Measurements from ENCODE around the gene RTN4. TPM values are rescaled to one million over a fixed set of nuclear protein-coding genes. Genes with fewer than 3 reads are reported as not detected.

Gene RTN4
- total RNA-seq, 2 experiments from 2014 or later: 90.3 to 93.9 TPM

GRCh38 chr2:54964271-54964670, 86.0 kb downstream of the RTN4 start:
- no peak for DNase-seq
- H3K27me3 Mint-ChIP-seq (ENCODE audit: low read depth): no peaks in the 10 kb centered on the region
- ChIA-PET POLR2A (no interaction called here), CTCF (no interaction called here)
- H3K27ac Mint-ChIP-seq: no peak overlapping the region
- no peaks in the 10 kb centered on the region for H3K9me3 Mint-ChIP-seq (ENCODE audit: insufficient read depth)
- H3K4me1 Mint-ChIP-seq (ENCODE audit: low read depth): peaks cover 17% of the 10 kb centered on the region
- H3K36me3 Mint-ChIP-seq (ENCODE audit: low read depth): no peaks in the 10 kb centered on the region
- ATAC-seq: no peak
- H3K4me3 Mint-ChIP-seq: no peak overlapping the region

DNA sequence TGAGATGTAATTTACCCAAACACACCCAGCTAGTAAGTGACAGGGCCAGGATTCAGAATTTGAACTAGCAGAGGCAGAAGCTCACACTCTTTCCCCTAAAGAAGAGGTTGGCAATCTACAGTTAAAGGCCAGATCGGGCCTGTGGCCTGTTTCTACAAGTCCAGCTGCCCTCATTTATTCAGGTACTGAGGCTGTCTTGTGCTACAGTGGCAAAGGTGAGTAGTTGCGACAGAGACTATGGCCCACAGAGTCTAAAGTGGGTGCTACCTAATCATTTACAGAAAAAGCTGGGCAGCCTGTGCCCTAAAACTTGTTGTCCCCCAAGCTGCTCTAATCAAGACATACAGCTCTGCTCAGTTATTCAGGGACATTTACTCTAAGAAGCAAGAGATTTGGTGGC, 86.8 kb downstream of the RTN4 start:
- POLR2A ChIA-PET: no interaction called here
- H3K4me3 Mint-ChIP-seq: no peak overlapping the region
- peaks cover 17% of the 10 kb centered on the region for H3K4me1 Mint-ChIP-seq (ENCODE audit: low read depth)
- no peaks in the 10 kb centered on the region for H3K27me3 Mint-ChIP-seq (ENCODE audit: low read depth)
- DNase-seq: no peak
- no peak for ATAC-seq
- CTCF ChIA-PET: interaction anchor here (1.1 kb wide), 1 partner anchor 9 kb away, joined by 3 read pairs; no protein-coding TSS in a partner anchor
- H3K36me3 Mint-ChIP-seq (ENCODE audit: low read depth): no peaks in the 10 kb centered on the region
- no peak overlapping the region for H3K27ac Mint-ChIP-seq
- no peaks in the 10 kb centered on the region for H3K9me3 Mint-ChIP-seq (ENCODE audit: insufficient read depth)

GRCh38 chr2:54962935-54963440, 87.3 kb downstream of the RTN4 start:
- no peak overlapping the region for H3K4me3 Mint-ChIP-seq
- no peaks in the 10 kb centered on the region for H3K27me3 Mint-ChIP-seq (ENCODE audit: low read depth)
- no peak for ATAC-seq
- ChIA-PET CTCF (interaction anchor here (1.1 kb wide), 1 partner anchor 9 kb away, joined by 3 read pairs; no protein-coding TSS in a partner anchor), POLR2A (no interaction called here)
- no peaks in the 10 kb centered on the region for H3K36me3 Mint-ChIP-seq (ENCODE audit: low read depth)
- H3K9me3 Mint-ChIP-seq (ENCODE audit: insufficient read depth): no peaks in the 10 kb centered on the region
- peaks cover 17% of the 10 kb centered on the region for H3K4me1 Mint-ChIP-seq (ENCODE audit: low read depth)
- no peak overlapping the region for H3K27ac Mint-ChIP-seq
- no peak for DNase-seq

DNA sequence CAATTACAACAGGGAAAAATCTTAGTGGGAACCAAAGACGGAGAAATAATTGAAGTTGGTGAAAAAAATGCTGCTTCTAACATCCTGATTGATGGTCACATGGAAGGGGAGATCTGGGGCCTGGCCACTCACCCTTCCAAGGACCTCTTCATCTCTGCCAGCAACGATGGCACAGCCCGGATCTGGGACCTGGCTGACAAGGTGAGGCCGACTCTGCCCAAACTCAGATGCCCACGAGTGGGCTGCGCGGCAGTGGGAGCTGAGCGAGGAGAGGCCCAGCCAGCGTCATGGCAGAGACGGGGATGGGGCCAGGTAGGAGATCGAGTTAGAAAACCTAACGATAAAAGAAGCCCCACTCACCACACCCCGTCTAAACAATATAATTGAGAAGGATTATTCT, 87.7 kb downstream of the RTN4 start:
- ChIA-PET CTCF (interaction anchor here (1.1 kb wide), 1 partner anchor 10 kb away, joined by 3 read pairs; no protein-coding TSS in a partner anchor), POLR2A (no interaction called here)
- no peak for DNase-seq
- no peaks in the 10 kb centered on the region for H3K36me3 Mint-ChIP-seq (ENCODE audit: low read depth)
- no peaks in the 10 kb centered on the region for H3K9me3 Mint-ChIP-seq (ENCODE audit: insufficient read depth)
- ATAC-seq: no peak
- no peak overlapping the region for H3K4me3 Mint-ChIP-seq
- peaks cover 17% of the 10 kb centered on the region for H3K4me1 Mint-ChIP-seq (ENCODE audit: low read depth)
- H3K27ac Mint-ChIP-seq: no peak overlapping the region
- no peaks in the 10 kb centered on the region for H3K27me3 Mint-ChIP-seq (ENCODE audit: low read depth)

DNA sequence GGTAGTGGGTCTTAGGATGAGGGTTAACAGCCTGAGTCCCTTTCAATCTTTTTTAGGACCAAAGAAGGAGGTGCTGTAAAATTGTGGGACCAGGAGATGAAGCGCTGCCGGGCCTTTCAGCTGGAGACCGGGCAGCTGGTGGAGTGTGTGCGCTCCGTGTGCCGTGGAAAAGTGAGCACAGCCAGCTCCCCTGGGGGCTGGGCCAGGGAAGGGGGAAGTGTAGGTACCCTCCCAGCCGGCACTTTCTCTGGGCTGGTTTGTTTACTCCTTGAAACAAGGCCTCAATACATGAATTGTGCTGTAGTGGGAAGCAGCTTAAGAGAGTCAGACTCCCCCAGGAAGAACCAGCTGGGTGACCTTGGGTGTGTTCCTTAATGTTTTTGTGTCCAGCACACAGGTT, 90.1 kb downstream of the RTN4 start:
- no peaks in the 10 kb centered on the region for H3K36me3 Mint-ChIP-seq (ENCODE audit: low read depth)
- ChIA-PET CTCF (interaction anchor here (1.1 kb wide), 1 partner anchor 62 kb away, joined by 3 read pairs; no protein-coding TSS in a partner anchor), POLR2A (no interaction called here)

GRCh38 chr2:54958717-54959371, 91.4 kb downstream of the RTN4 start:
- DNase-seq (peak; percentile 18), ATAC-seq (no peak)
- ChIA-PET CTCF (no interaction called here), POLR2A (no interaction called here)
- no peak overlapping the region for H3K4me3 Mint-ChIP-seq
- no peaks in the 10 kb centered on the region for H3K9me3 Mint-ChIP-seq (ENCODE audit: insufficient read depth)
- H3K27me3 Mint-ChIP-seq (ENCODE audit: low read depth): no peaks in the 10 kb centered on the region
- H3K4me1 Mint-ChIP-seq (ENCODE audit: low read depth): no peaks in the 10 kb centered on the region
- H3K36me3 Mint-ChIP-seq (ENCODE audit: low read depth): no peaks in the 10 kb centered on the region
- H3K27ac Mint-ChIP-seq: no peak overlapping the region

More for the DNA sequence above, 90.1 kb downstream of the RTN4 start:
- ATAC-seq: no peak
- H3K27ac Mint-ChIP-seq: no peak overlapping the region
- peaks cover 5% of the 10 kb centered on the region for H3K4me1 Mint-ChIP-seq (ENCODE audit: low read depth)
- peak; percentile 17 for DNase-seq
- no peaks in the 10 kb centered on the region for H3K9me3 Mint-ChIP-seq (ENCODE audit: insufficient read depth)
- H3K4me3 Mint-ChIP-seq: no peak overlapping the region
- no peaks in the 10 kb centered on the region for H3K27me3 Mint-ChIP-seq (ENCODE audit: low read depth)

- no peaks in the 10 kb centered on the region for H3K36me3 Mint-ChIP-seq (ENCODE audit: low read depth)
- H3K27me3 Mint-ChIP-seq (ENCODE audit: low read depth): no peaks in the 10 kb centered on the region
- H3K4me3 Mint-ChIP-seq: no peak overlapping the region
- ATAC-seq: no peak
- peak; percentile 13 for DNase-seq
- no peak overlapping the region for H3K27ac Mint-ChIP-seq
- ChIA-PET POLR2A (interaction anchor here (0.6 kb wide), 1 partner anchor 188 kb away, joined by 3 read pairs; no protein-coding TSS in a partner anchor), CTCF (interaction anchor here (0.6 to 0.7 kb wide), 2 partner anchors 10 to 211 kb away, joined by 3 read pairs; no protein-coding TSS in a partner anchor)
- no peaks in the 10 kb centered on the region for H3K9me3 Mint-ChIP-seq (ENCODE audit: insufficient read depth)
- H3K4me1 Mint-ChIP-seq (ENCODE audit: low read depth): no peaks in the 10 kb centered on the region
These were observed 92.8 kb downstream of the RTN4 start for GRCh38 chr2:54957321-54957999.

GRCh38 chr2:54956111-54956627, 94.1 kb downstream of the RTN4 start:
- H3K27me3 Mint-ChIP-seq (ENCODE audit: low read depth): no peaks in the 10 kb centered on the region
- no peaks in the 10 kb centered on the region for H3K36me3 Mint-ChIP-seq (ENCODE audit: low read depth)
- H3K4me1 Mint-ChIP-seq (ENCODE audit: low read depth): peaks cover 2% of the 10 kb centered on the region
- ATAC-seq (no peak), DNase-seq (no peak)
- POLR2A ChIA-PET: no interaction called here
- H3K9me3 Mint-ChIP-seq (ENCODE audit: insufficient read depth): no peaks in the 10 kb centered on the region
- H3K4me3 Mint-ChIP-seq: no peak overlapping the region
- CTCF ChIA-PET: interaction anchor here (1.6 kb wide), 1 partner anchor 118 kb away, joined by 5 read pairs; no protein-coding TSS in a partner anchor
- no peak overlapping the region for H3K27ac Mint-ChIP-seq

- H3K36me3 Mint-ChIP-seq (ENCODE audit: low read depth): no peaks in the 10 kb centered on the region
- no peak for DNase-seq
- no peaks in the 10 kb centered on the region for H3K9me3 Mint-ChIP-seq (ENCODE audit: insufficient read depth)
- ChIA-PET POLR2A (no interaction called here), CTCF (interaction anchor here (1.6 kb wide), 1 partner anchor 117 kb away, joined by 5 read pairs; no protein-coding TSS in a partner anchor)
- H3K4me3 Mint-ChIP-seq: no peak overlapping the region
- ATAC-seq: no peak
- no peaks in the 10 kb centered on the region for H3K27me3 Mint-ChIP-seq (ENCODE audit: low read depth)
- no peak overlapping the region for H3K27ac Mint-ChIP-seq
- H3K4me1 Mint-ChIP-seq (ENCODE audit: low read depth): peaks cover 2% of the 10 kb centered on the region
These were observed 94.7 kb downstream of the RTN4 start for GRCh38 chr2:54955358-54956110.

DNA sequence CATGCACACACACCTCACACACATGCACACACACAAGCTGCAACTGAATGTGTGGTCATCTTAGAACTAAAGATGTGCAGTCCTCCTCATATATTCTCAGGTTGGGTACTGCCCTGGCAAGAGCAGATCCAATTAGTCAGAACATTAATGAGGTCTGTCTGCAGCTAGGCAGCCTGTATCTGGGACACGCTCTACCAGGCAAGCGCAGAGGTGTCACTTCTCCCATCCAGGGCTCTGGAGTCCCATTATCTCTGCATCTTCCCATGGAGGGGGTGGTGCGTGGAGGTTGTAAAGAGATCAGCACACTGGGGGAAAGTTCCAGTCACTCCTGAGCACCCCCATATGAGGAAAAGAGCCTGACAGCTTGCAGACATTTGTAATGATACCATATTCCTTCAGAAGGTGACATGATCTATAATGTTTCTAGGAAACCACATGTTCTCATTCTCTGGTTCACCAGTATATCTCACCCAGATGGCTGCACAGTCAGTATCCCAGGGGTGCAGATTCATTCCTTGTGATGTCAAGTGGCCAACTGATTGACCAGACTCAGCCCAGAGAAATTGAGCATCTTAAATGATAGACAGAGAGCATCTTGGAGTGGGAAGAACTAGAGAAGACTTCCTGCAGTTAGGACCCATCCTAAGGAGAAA, 95.4 kb downstream of the RTN4 start:
- POLR2A ChIA-PET: no interaction called here
- Mint-ChIP-seq H3K4me1 (ENCODE audit: low read depth) (peaks cover 2% of the 10 kb centered on the region), H3K4me3 (no peak overlapping the region), H3K27me3 (ENCODE audit: low read depth) (no peaks in the 10 kb centered on the region), H3K9me3 (ENCODE audit: insufficient read depth) (no peaks in the 10 kb centered on the region), H3K36me3 (ENCODE audit: low read depth) (no peaks in the 10 kb centered on the region), H3K27ac (no peak overlapping the region)
- CTCF ChIA-PET: interaction anchor here (1.6 kb wide), 1 partner anchor 116 kb away, joined by 5 read pairs; no protein-coding TSS in a partner anchor
- ATAC-seq (no peak), DNase-seq (no peak)

DNA sequence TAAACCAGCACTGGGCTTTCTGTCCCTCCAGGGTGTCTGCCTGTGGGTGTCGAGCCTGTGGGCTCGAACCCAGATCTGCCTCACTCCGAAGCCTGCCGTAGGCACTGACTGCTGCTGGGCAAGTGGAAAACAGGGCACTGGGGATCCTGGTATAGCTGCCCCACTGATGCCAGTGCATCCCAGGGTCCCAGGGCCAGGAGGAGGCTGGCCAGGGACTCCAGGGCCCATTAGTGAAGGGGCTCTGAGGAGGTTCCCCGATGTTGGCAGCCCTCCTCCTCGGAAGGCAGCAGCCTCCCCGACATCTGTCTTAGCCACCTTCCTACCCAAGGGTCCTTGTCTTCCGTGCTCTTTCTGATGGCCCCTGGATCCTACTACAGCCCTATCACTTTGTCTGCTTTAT, 96.1 kb downstream of the RTN4 start:
- ATAC-seq (no peak), DNase-seq (peak; percentile 12)
- no peak overlapping the region for H3K27ac Mint-ChIP-seq
- no peaks in the 10 kb centered on the region for H3K9me3 Mint-ChIP-seq (ENCODE audit: insufficient read depth)
- CTCF ChIA-PET: no interaction called here
- no peaks in the 10 kb centered on the region for H3K27me3 Mint-ChIP-seq (ENCODE audit: low read depth)
- no peak overlapping the region for H3K4me3 Mint-ChIP-seq
- peaks cover 2% of the 10 kb centered on the region for H3K4me1 Mint-ChIP-seq (ENCODE audit: low read depth)
- H3K36me3 Mint-ChIP-seq (ENCODE audit: low read depth): no peaks in the 10 kb centered on the region
- POLR2A ChIA-PET: no interaction called here

Measured in activated CD8-positive, alpha-beta T cell treated with anti-CD3 and anti-CD28 coated beads, Interleukin-2, amount 10 ng/mL, durations not matched to agents 7 days and 5 days (primary cell).